ENCODE measurements around the gene ZNF358. TPM values are rescaled to one million over a fixed set of nuclear protein-coding genes. Genes with fewer than 3 reads are reported as not detected.

The ZNF358 gene
- total RNA-seq, 1 donor from 2014 or later: 16.9 TPM

GRCh38 chr19:7556696-7557315 is 40.9 kb downstream of the ZNF358 start:
- Histone ChIP-seq H3K9ac (no peak overlapping the region), H3K27ac (no peak overlapping the region), H4K20me1 (ENCODE audit: low read depth) (no peaks in the 10 kb centered on the region), H3K4me2 (no peak overlapping the region), H3K36me3 (no peaks in the 10 kb centered on the region), H3F3A (ENCODE audit: low read depth) (no peaks in the 10 kb centered on the region), H3K79me2 (ENCODE audit: low read depth) (no peaks in the 10 kb centered on the region), H2AFZ (replicated peaks) (no peak overlapping the region), H3K9me3 (ENCODE audit: low read depth) (no peaks in the 10 kb centered on the region), H3K27me3 (no peaks in the 10 kb centered on the region), H3K4me1 (no peaks in the 10 kb centered on the region), H3K4me3 (no peak overlapping the region)
- no peaks in the 10 kb centered on the region for H3K9me3 Mint-ChIP-seq
- H3K4me1 Mint-ChIP-seq: no peaks in the 10 kb centered on the region
- TF ChIP-seq EZH2 (IDR thresholded peaks at IDR 0.05): no peak
- TF ChIP-seq EZH2phosphoT487 (IDR thresholded peaks at IDR 0.05): no peak
- no peak for TF ChIP-seq CTCF (IDR thresholded peaks at IDR 0.05)
- peaks cover 6% of the 10 kb centered on the region for H3K27me3 Mint-ChIP-seq (ENCODE audit: insufficient read depth, low read depth)
- peaks cover 17% of the 10 kb centered on the region for H3K36me3 Mint-ChIP-seq
- H3K4me3 Mint-ChIP-seq: no peak overlapping the region
- no peak overlapping the region for H3K27ac Mint-ChIP-seq
- DNase-seq (ENCODE audit: low spot score): no peak

GRCh38 chr19:7558667-7559066 is 42.8 kb downstream of the ZNF358 start:
- no peaks in the 10 kb centered on the region for H3K4me1 Mint-ChIP-seq
- no peaks in the 10 kb centered on the region for H3K27me3 ChIP-seq
- no peaks in the 10 kb centered on the region for H3K9me3 ChIP-seq (ENCODE audit: low read depth)
- no peaks in the 10 kb centered on the region for H3K36me3 ChIP-seq
- no peaks in the 10 kb centered on the region for H3K4me1 ChIP-seq
- no peak overlapping the region for H3K9ac ChIP-seq
- H3K79me2 ChIP-seq (ENCODE audit: low read depth): no peaks in the 10 kb centered on the region
- no peaks in the 10 kb centered on the region for H3F3A ChIP-seq (ENCODE audit: low read depth)
- H3K4me3 Mint-ChIP-seq: no peak overlapping the region
- H2AFZ ChIP-seq (replicated peaks): no peak overlapping the region
- peaks cover 14% of the 10 kb centered on the region for H3K36me3 Mint-ChIP-seq
- H3K4me2 ChIP-seq: no peak overlapping the region
- no peak for TF ChIP-seq CTCF (IDR thresholded peaks at IDR 0.05)
- TF ChIP-seq EZH2phosphoT487 (IDR thresholded peaks at IDR 0.05): no peak
- no peak for TF ChIP-seq EZH2 (IDR thresholded peaks at IDR 0.05)
- no peak for DNase-seq (ENCODE audit: low spot score)
- H3K9me3 Mint-ChIP-seq: no peaks in the 10 kb centered on the region
- no peak overlapping the region for H3K27ac Mint-ChIP-seq
- peaks cover 3% of the 10 kb centered on the region for H4K20me1 ChIP-seq (ENCODE audit: low read depth)
- peaks cover 6% of the 10 kb centered on the region for H3K27me3 Mint-ChIP-seq (ENCODE audit: insufficient read depth, low read depth)
- H3K4me3 ChIP-seq: no peak overlapping the region
- H3K27ac ChIP-seq: no peak overlapping the region

GRCh38 chr19:7559102-7559501 is 43.2 kb downstream of the ZNF358 start:
- Histone ChIP-seq H3K4me1 (no peaks in the 10 kb centered on the region), H3F3A (ENCODE audit: low read depth) (no peaks in the 10 kb centered on the region), H3K27ac (no peak overlapping the region), H3K36me3 (no peaks in the 10 kb centered on the region), H3K4me2 (no peak overlapping the region), H4K20me1 (ENCODE audit: low read depth) (peaks cover 3% of the 10 kb centered on the region), H3K79me2 (ENCODE audit: low read depth) (no peaks in the 10 kb centered on the region), H2AFZ (replicated peaks) (no peak overlapping the region), H3K4me3 (no peak overlapping the region), H3K27me3 (no peaks in the 10 kb centered on the region), H3K9ac (no peak overlapping the region), H3K9me3 (ENCODE audit: low read depth) (no peaks in the 10 kb centered on the region)
- H3K4me3 Mint-ChIP-seq: no peak overlapping the region
- H3K4me1 Mint-ChIP-seq: no peaks in the 10 kb centered on the region
- H3K27ac Mint-ChIP-seq: no peak overlapping the region
- DNase-seq (ENCODE audit: low spot score): no peak
- H3K36me3 Mint-ChIP-seq: peaks cover 14% of the 10 kb centered on the region
- no peaks in the 10 kb centered on the region for H3K9me3 Mint-ChIP-seq
- TF ChIP-seq CTCF (IDR thresholded peaks at IDR 0.05): no peak
- no peak for TF ChIP-seq EZH2 (IDR thresholded peaks at IDR 0.05)
- no peak for TF ChIP-seq EZH2phosphoT487 (IDR thresholded peaks at IDR 0.05)
- H3K27me3 Mint-ChIP-seq (ENCODE audit: insufficient read depth, low read depth): peaks cover 6% of the 10 kb centered on the region

Data from neural progenitor cell (in vitro differentiated cells).